HG02610 (cell line): Measurements from ENCODE around the gene RPS6KA3.
A peak's percentile ranks its signal among the peaks of the same experiment; 100 is the strongest.
"Not testable (repeated sequence)": the region's sequence is repeated elsewhere in the genome, so short reads cannot be mapped to it uniquely, and the experiment has no call there.

Source experiments
- ATAC-seq: cut with Tn5 transposase; IDR thresholded peaks from one replicate; pipeline ENCODE4 v1.9.1; 2021; ENCODE audit warnings: mild to moderate bottlenecking, moderate library complexity; ENCODE audit not compliant: unreplicated experiment

RPS6KA3 gene

GRCh38 chrX:20224814-20225487, 41.8 kb downstream of the RPS6KA3 start:
- ATAC-seq: peak; percentile 91

GRCh38 chrX:20221902-20222301, 44.8 kb downstream of the RPS6KA3 start:
- ATAC-seq: no peak

- no peak for ATAC-seq
Observed at GRCh38 chrX:20218836-20219505, 47.7 kb downstream of the RPS6KA3 start.

GRCh38 chrX:20217906-20218305, 48.8 kb downstream of the RPS6KA3 start:
- no peak for ATAC-seq

- ATAC-seq: no peak
Observed at GRCh38 chrX:20217271-20217670, 49.4 kb downstream of the RPS6KA3 start.

GRCh38 chrX:20215565-20215964, 51.1 kb downstream of the RPS6KA3 start:
- no peak for ATAC-seq

GRCh38 chrX:20212486-20213089, 54.1 kb downstream of the RPS6KA3 start:
- peak; percentile 98 for ATAC-seq

GRCh38 chrX:20211261-20211786, 55.4 kb downstream of the RPS6KA3 start:
- no peak for ATAC-seq

GRCh38 chrX:20205927-20206708, 60.6 kb downstream of the RPS6KA3 start:
- ATAC-seq: peak; percentile 96

- no peak for ATAC-seq
Observed at GRCh38 chrX:20204351-20204750, 62.4 kb downstream of the RPS6KA3 start.

- ATAC-seq: no peak
Observed at GRCh38 chrX:20197641-20198210, 69.0 kb downstream of the RPS6KA3 start.

- no peak for ATAC-seq
Observed at GRCh38 chrX:20189171-20189570, 77.5 kb downstream of the RPS6KA3 start.

- peak; percentile 78 for ATAC-seq
Observed at GRCh38 chrX:20181598-20182329, 84.9 kb downstream of the RPS6KA3 start.

GRCh38 chrX:20177093-20177492, 89.6 kb downstream of the RPS6KA3 start:
- ATAC-seq: no peak

GRCh38 chrX:20173856-20174255, 92.9 kb downstream of the RPS6KA3 start:
- ATAC-seq: no peak

- no peak for ATAC-seq
Observed at GRCh38 chrX:20173313-20173712, 93.4 kb downstream of the RPS6KA3 start.

GRCh38 chrX:20171887-20172286, 94.8 kb downstream of the RPS6KA3 start:
- ATAC-seq: no peak

GRCh38 chrX:20162516-20162915, 104.2 kb downstream of the RPS6KA3 start:
- ATAC-seq: not testable (repeated sequence)

GRCh38 chrX:20159797-20160385, 106.8 kb downstream of the RPS6KA3 start:
- no peak for ATAC-seq

- ATAC-seq: no peak
Observed at GRCh38 chrX:20151689-20152088, 115.0 kb downstream of the RPS6KA3 start.
